Measurements from ENCODE around the gene IQGAP2.

The IQGAP2 gene

GRCh38 chr5:76681287-76681686 is 278.2 kb downstream of the IQGAP2 start:
- DNase-seq (ENCODE audit: low read depth in 2 of 3, low spot score in 1 of 3), result no peak

GRCh38 chr5:76682387-76682786 is 279.3 kb downstream of the IQGAP2 start:
- DNase-seq (ENCODE audit: low read depth in 2 of 3, low spot score in 1 of 3), result no peak

- no peak for DNase-seq (ENCODE audit: low read depth in 2 of 3, low spot score in 1 of 3)
Observed at GRCh38 chr5:76683816-76684731, 281.0 kb downstream of the IQGAP2 start.

- DNase-seq (ENCODE audit: low read depth in 2 of 3, low spot score in 1 of 3), result no peak
Observed at GRCh38 chr5:76684756-76685519, 281.9 kb downstream of the IQGAP2 start.

- DNase-seq (ENCODE audit: low read depth in 2 of 3, low spot score in 1 of 3), result no peak
Observed at GRCh38 chr5:76685704-76686103, 282.6 kb downstream of the IQGAP2 start.

- no peak for DNase-seq (ENCODE audit: low read depth in 2 of 3, low spot score in 1 of 3)
Observed at GRCh38 chr5:76688212-76688611, 285.1 kb downstream of the IQGAP2 start.

- no peak for DNase-seq (ENCODE audit: low read depth in 2 of 3, low spot score in 1 of 3)
Observed at GRCh38 chr5:76688836-76689235, 285.8 kb downstream of the IQGAP2 start.

- no peak for DNase-seq (ENCODE audit: low read depth in 2 of 3, low spot score in 1 of 3)
Observed at GRCh38 chr5:76689321-76690036, 286.4 kb downstream of the IQGAP2 start.

GRCh38 chr5:76690037-76690679 is 287.1 kb downstream of the IQGAP2 start:
- no peak for DNase-seq (ENCODE audit: low read depth in 2 of 3, low spot score in 1 of 3)

GRCh38 chr5:76690704-76691466 is 287.8 kb downstream of the IQGAP2 start:
- no peak for DNase-seq (ENCODE audit: low read depth in 2 of 3, low spot score in 1 of 3)

GRCh38 chr5:76691467-76692273 is 288.6 kb downstream of the IQGAP2 start:
- DNase-seq (ENCODE audit: low read depth in 2 of 3, low spot score in 1 of 3), result no peak

GRCh38 chr5:76692274-76692540 is 289.1 kb downstream of the IQGAP2 start:
- DNase-seq (ENCODE audit: low read depth in 2 of 3, low spot score in 1 of 3), result no peak

GRCh38 chr5:76692651-76693050 is 289.6 kb downstream of the IQGAP2 start:
- DNase-seq (ENCODE audit: low read depth in 2 of 3, low spot score in 1 of 3), result no peak

GRCh38 chr5:76693141-76693540 is 290.1 kb downstream of the IQGAP2 start:
- DNase-seq (ENCODE audit: low read depth in 2 of 3, low spot score in 1 of 3), result no peak

GRCh38 chr5:76694317-76694716 is 291.2 kb downstream of the IQGAP2 start:
- DNase-seq (ENCODE audit: low read depth in 2 of 3, low spot score in 1 of 3), result no peak

- no peak for DNase-seq (ENCODE audit: low read depth in 2 of 3, low spot score in 1 of 3)
Observed at GRCh38 chr5:76695346-76695745, 292.3 kb downstream of the IQGAP2 start.

- no peak for DNase-seq (ENCODE audit: low read depth in 2 of 3, low spot score in 1 of 3)
Observed at GRCh38 chr5:76696251-76696650, 293.2 kb downstream of the IQGAP2 start.

GRCh38 chr5:76697670-76698069 is 294.6 kb downstream of the IQGAP2 start:
- DNase-seq (ENCODE audit: low read depth in 2 of 3, low spot score in 1 of 3), result no peak

GRCh38 chr5:76700571-76700970 is 297.5 kb downstream of the IQGAP2 start:
- no peak for DNase-seq (ENCODE audit: low read depth in 2 of 3, low spot score in 1 of 3)

- DNase-seq (ENCODE audit: low read depth in 2 of 3, low spot score in 1 of 3), result no peak
Observed at GRCh38 chr5:76701298-76701697, 298.2 kb downstream of the IQGAP2 start.

Data from stimulated activated CD4-positive, alpha-beta T cell treated with anti-CD3 and anti-CD28 coated beads, Interleukin-12 subunit alpha, Interleukin-12 subunit beta, amount 100 ng/mL, for 48 hours (primary cell).